Placental epithelial cell (primary cell): ENCODE data around the gene ICAM3. TPM values are rescaled to one million over a fixed set of nuclear protein-coding genes. Genes with fewer than 3 reads are reported as not detected.

Experiments
- small RNA-seq: library from RNA; depleted of rRNA; stranded (forward); fragments of <200 nt; gene quantifications from one replicate; pipeline ENCODE3, GENCODE V24; 2012
- total RNA-seq: library from RNA; depleted of rRNA; stranded (reverse); fragments of >200 nt; gene quantifications from 2 replicates; pipeline ENCODE4 v1.2.3, GENCODE V29; 2012

Gene ICAM3, protein sequence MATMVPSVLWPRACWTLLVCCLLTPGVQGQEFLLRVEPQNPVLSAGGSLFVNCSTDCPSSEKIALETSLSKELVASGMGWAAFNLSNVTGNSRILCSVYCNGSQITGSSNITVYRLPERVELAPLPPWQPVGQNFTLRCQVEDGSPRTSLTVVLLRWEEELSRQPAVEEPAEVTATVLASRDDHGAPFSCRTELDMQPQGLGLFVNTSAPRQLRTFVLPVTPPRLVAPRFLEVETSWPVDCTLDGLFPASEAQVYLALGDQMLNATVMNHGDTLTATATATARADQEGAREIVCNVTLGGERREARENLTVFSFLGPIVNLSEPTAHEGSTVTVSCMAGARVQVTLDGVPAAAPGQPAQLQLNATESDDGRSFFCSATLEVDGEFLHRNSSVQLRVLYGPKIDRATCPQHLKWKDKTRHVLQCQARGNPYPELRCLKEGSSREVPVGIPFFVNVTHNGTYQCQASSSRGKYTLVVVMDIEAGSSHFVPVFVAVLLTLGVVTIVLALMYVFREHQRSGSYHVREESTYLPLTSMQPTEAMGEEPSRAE
- 5.7 and 5.9 TPM in 2 replicates for total RNA-seq

DNA sequence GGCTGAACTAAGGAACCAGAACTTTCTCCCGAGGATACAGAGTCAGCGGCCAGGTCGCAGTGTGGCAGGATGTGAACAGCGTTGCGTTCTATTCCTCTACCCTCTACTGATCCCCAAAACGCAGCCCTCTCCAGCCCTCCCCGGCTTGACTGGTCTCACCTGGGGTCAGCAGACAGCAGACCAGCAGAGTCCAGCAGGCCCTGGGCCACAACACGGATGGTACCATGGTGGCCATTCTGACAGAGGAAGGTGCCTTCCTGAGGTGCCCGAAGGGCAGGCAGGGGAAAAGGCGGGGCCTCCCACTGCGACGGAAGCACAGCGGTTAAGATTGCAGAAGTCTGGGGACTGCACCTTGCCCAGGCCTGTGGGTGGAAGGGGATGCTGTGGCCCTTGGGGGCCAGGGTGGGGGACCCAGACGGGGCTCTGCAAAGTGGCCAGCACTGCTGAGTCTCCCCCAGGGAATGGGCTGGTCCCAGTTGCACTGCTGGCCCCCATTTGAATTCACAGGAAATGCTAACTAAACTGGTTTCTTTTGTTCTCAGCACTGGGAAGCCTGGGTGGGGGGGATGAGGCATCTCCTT is at the start of gene ICAM3:
Gene ICAM3 (minus strand): TSS at position 245 of the 581 bp plus-strand sequence. CDS start 10 bp downstream, at position 235.

DNA sequence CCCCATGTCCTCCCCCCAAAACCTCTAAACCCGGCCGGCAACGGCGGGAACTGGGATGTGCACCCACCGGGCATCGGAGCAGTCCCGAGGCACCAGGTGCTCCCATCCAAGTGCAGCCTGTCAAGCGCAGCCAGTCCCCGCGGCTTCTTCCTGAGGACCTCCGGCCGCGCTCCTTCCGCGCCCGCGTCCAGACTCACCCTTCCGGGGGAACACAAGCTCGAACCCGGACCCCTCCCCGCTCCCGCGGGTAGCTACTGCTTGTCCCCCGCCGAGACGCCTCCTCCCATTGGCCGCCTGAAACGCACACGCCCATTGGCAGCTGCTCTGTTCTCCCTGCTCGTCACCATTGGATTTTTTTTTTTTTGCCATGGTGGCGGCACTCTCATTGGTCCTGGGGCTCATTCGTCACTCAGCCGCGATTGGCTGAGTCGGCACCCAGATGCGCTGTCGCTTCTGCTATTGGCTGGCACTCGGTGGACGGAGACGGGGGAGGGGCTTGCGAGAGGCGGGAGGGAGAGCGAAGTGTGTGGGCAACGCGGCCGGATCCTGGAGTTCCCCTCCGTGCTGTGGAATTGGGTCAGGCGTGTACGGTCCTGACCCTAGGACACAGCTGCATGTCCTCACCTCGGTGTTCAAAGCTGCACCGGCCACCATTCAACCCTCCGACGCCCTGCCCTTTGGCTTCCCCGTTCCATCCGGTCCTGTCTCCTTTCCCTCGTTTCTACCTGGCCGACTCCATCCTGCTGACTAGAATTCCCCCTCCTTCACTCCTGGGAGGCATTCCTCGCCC is 41.1 kb upstream of the ICAM3 start, which contains the start of gene TYK2:
Gene TYK2 (minus strand): TSS at position 260 of the 790 bp plus-strand sequence. CDS start 2,166 bp downstream, outside the sequence.

DNA sequence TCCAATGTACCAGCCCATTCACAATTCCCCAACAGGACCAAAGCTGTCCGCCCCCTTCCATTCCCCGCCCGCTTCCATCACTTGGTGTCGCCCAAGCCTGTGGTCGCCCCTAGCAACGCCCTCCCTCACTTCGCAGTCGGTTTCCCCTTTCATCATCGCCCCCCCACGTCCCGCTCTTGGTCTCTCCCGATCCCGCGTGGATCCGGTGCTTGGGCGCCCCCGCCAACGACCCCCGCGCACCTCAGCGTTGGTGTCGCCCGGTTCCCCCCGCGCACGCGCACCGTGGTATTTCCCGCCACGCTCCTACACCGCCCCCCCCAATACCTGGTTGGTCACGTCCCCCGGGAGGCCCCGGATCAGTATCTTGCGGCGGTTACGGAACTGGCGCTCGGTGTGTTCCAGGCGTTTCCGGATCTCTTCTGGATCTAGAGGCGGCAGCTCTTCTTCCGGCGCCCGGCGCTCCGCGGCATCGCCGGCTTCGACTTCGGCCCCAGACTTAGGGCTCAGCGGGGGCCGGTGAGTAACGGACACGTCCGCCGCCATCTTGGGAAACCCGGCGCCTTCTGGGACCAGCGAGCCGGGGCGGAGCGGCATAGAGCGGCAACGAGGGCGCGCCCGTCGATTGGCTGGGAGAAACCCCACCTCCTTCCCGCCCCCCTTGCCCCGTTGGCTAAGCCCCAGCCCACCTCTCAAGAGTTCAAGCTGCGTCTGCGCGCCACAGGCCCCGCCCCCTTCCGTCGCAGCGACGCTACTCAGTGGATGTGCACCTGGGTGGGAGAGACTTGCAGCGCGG is 6.3 kb downstream of the ICAM3 start, which contains the start of gene RAVER1:
Gene RAVER1 (minus strand): TSS at position 565 of the 793 bp plus-strand sequence. CDS start 22 bp downstream, at position 543.

DNA sequence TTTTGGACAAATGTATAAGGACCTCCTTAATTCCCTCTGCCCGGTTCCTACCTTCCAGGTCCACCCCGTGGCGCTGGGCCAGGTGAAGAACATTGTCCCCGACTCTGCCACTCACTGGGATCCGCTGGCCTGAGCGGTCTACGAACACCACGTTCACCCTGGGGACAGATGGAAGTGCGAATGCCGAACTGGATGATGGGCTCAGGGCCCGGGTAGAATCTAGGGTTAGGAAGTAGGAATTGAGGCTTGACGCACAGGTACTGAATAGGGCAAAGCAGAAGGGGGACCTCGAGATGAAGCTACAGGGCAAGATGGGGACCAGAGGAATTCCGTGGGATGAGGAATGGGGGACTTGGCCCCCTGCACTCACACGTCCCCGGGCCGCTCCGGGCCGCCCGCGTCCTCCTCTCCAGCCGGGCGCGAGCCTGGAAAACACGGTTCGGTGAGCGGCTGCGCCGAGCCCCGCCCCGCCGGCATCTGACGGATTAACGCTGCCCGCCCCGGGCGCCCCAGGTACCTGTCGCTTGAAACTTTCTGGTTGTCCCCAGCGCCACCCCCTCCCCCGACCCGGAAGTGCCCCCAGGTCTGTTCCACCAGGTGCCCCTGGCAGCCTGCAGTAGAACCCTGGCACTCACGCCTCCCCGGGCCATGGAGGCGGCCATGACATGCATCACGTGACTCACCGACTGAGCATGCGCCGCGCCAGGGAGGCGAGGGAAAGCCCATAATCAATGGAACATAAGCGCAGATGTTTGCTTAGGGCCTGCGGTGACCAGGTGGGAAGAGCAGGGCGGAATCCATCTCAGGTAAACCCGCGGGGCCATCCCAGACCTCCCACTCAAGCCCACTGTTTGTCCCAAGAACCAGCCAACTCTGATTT is 23.8 kb downstream of the ICAM3 start, which contains the start of gene FDX2:
Gene FDX2 (minus strand): TSS at position 681 of the 880 bp plus-strand sequence. CDS start 19 bp downstream, at position 662.

DNA sequence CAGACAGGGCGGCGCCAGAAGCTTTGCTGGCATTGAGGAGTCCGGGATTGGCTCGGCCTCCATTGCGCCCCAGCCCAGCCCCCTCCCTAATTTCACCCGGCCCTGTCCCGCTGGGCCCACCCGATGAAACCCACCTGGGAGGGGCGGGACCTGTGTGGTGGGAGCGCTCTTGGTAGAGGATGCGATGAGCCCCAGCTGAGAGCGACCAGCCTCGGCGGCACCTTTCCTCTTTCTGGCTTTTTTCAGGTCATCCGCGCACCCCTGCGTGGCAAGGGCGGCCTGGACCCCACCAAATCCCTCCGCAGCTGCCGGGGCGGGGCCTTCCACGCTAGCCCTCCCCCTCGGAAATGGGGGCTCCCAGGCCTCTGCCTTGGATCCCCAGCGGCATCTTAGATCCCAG is 30.0 kb downstream of the ICAM3 start, which contains the start of gene ZGLP1:
Gene ZGLP1 (minus strand): TSS at position 393 of the 400 bp plus-strand sequence.

DNA sequence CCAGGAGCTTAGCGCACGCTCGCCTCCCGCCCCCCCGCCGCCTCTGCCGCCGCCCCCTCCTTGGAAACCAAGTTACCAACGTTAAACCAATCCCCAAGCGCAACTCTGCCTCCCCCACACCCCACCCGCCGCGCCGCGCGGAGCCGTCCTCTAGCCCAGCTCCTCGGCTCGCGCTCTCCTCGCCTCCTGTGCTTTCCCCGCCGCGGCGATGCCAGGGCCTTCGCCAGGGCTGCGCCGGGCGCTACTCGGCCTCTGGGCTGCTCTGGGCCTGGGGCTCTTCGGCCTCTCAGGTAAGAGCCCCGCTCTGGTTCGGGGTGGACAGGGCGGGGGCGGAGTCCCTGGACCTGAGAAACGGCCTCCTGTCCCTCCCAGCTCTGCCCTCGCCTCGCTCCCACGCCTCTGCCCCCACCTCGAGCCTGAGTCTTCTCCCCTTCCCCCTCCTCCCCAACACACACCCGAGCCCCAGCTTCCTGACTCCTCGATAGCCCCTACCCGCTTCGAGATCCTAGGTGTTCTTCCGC is 49.5 kb downstream of the ICAM3 start, which contains the start of gene ICAM5:
Gene ICAM5 (plus strand): TSS at position 117 of the 521 bp plus-strand sequence. CDS start 92 bp downstream, at position 209.

DNA sequence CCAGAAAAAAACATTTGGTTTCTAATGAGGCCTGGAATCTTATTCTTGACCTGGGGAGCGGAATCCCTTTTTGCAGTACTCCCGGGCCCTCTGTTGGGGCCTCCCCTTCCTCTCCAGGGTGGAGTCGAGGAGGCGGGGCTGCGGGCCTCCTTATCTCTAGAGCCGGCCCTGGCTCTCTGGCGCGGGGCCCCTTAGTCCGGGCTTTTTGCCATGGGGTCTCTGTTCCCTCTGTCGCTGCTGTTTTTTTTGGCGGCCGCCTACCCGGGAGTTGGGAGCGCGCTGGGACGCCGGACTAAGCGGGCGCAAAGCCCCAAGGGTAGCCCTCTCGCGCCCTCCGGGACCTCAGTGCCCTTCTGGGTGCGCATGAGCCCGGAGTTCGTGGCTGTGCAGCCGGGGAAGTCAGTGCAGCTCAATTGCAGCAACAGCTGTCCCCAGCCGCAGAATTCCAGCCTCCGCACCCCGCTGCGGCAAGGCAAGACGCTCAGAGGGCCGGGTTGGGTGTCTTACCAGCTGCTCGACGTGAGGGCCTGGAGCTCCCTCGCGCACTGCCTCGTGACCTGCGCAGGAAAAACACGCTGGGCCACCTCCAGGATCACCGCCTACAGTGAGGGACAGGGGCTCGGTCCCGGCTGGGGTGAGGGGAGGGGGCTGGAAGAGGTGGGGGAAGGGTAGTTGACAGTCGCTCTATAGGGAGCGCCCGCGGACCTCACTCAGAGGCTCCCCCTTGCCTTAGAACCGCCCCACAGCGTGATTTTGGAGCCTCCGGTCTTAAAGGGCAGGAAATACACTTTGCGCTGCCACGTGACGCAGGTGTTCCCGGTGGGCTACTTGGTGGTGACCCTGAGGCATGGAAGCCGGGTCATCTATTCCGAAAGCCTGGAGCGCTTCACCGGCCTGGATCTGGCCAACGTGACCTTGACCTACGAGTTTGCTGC is 52.4 kb downstream of the ICAM3 start, which contains the start of gene ICAM4:
Gene ICAM4 (plus strand): TSS at position 153 of the 935 bp plus-strand sequence. CDS start 58 bp downstream, at position 211.

Small RNA genes lying within 50 kb of the gene (small RNA-seq; reads per million reads assigned to genes)
- not detected for gene AC011511.1
- gene AC011511.4: not detected

Other genes with a start within 250 kb of the ICAM3 start
- 0.11 TPM in 1 of 2 replicates, not detected in the other for gene ANGPTL6, start 236.9 kb downstream of the ICAM3 start, total RNA-seq
- gene PPAN, start 233.3 kb downstream of the ICAM3 start, total RNA-seq: 20.4 and 31.2 TPM in 2 replicates
- gene P2RY11, start 227.9 kb downstream of the ICAM3 start, total RNA-seq: 3.4 and 4.3 TPM in 2 replicates
- gene EIF3G, start 219.7 kb downstream of the ICAM3 start, total RNA-seq: 250 and 265 TPM in 2 replicates
- 40.6 and 45.5 TPM in 2 replicates for gene DNMT1, start 144.7 kb downstream of the ICAM3 start, total RNA-seq
- gene S1PR2, start 108.3 kb downstream of the ICAM3 start, total RNA-seq: 10.6 and 18.1 TPM in 2 replicates
- gene MRPL4, start 87.4 kb downstream of the ICAM3 start, total RNA-seq: 31.4 and 53.6 TPM in 2 replicates
- 0.87 and 1.2 TPM in 2 replicates for gene ICAM1, start 68.5 kb downstream of the ICAM3 start, total RNA-seq
- 0.22 and 2.4 TPM in 2 replicates for gene ICAM4, start 52.7 kb downstream of the ICAM3 start, total RNA-seq
- 0.39 and 1.1 TPM in 2 replicates for gene ICAM5, start 49.7 kb downstream of the ICAM3 start, total RNA-seq
- 0.39 and 0.87 TPM in 2 replicates for gene ZGLP1, start 29.8 kb downstream of the ICAM3 start, total RNA-seq
- 10.6 and 20.5 TPM in 2 replicates for gene FDX2, start 23.6 kb downstream of the ICAM3 start, total RNA-seq
- gene RAVER1, start 6.1 kb downstream of the ICAM3 start, total RNA-seq: 9.8 and 19.5 TPM in 2 replicates
- 81.2 and 86.0 TPM in 2 replicates for gene TYK2, start 40.9 kb upstream of the ICAM3 start, total RNA-seq
- gene CDC37, start 63.9 kb upstream of the ICAM3 start, total RNA-seq: 98.9 and 126 TPM in 2 replicates
- gene PDE4A, start 80.9 kb upstream of the ICAM3 start, total RNA-seq: 0.87 and 1.6 TPM in 2 replicates
- 52.8 and 56.9 TPM in 2 replicates for gene KEAP1, start 163.7 kb upstream of the ICAM3 start, total RNA-seq
- 0.39 TPM in 1 of 2 replicates, not detected in the other for gene S1PR5, start 177.8 kb upstream of the ICAM3 start, total RNA-seq
- gene ATG4D, start 204.3 kb upstream of the ICAM3 start, total RNA-seq: 17.7 and 20.9 TPM in 2 replicates
- gene KRI1, start 226.4 kb upstream of the ICAM3 start, total RNA-seq: 5.5 and 5.7 TPM in 2 replicates
- 0.76 and 2.4 TPM in 2 replicates for gene CDKN2D, start 229.4 kb upstream of the ICAM3 start, total RNA-seq
- 113 and 144 TPM in 2 replicates for gene AP1M2, start 247.7 kb upstream of the ICAM3 start, total RNA-seq